Hindlimb muscle (tissue), 1 donor: ENCODE measurements around the gene GP9. TPM values are rescaled to one million over a fixed set of nuclear protein-coding genes. Genes with fewer than 3 reads are reported as not detected.

Experiments
- polyA plus RNA-seq: library from polyadenylated mRNA; unstranded; fragments of 120-200 nt; gene quantifications from one replicate; pipeline ENCODE4 v1.2.1, GENCODE V29; 2013; ENCODE audit not compliant: insufficient read length

GP9 gene
- polyA plus RNA-seq, 1 donor: 0.30 TPM

Other genes starting within 250 kb of the GP9 start
- 28.2 TPM for gene ACAD9, start 181.2 kb upstream of the GP9 start, polyA plus RNA-seq
- gene CFAP92, start 66.7 kb upstream of the GP9 start, polyA plus RNA-seq: 1.4 TPM
- 1.2 TPM for gene EFCC1, start 59.5 kb upstream of the GP9 start, polyA plus RNA-seq
- gene RAB43, start 61.0 kb downstream of the GP9 start, polyA plus RNA-seq: 2.4 TPM
- 34.1 TPM for gene ISY1, start 100.3 kb downstream of the GP9 start, polyA plus RNA-seq
- gene CNBP, start 123.1 kb downstream of the GP9 start, polyA plus RNA-seq: 278 TPM
- gene COPG1, start 188.8 kb downstream of the GP9 start, polyA plus RNA-seq: 103 TPM
- gene HMCES, start 218.1 kb downstream of the GP9 start, polyA plus RNA-seq: 23.5 TPM